ENCODE measurements around the gene RRH. TPM values are rescaled to one million over a fixed set of nuclear protein-coding genes. Genes with fewer than 3 reads are reported as not detected.

Gene RRH, protein sequence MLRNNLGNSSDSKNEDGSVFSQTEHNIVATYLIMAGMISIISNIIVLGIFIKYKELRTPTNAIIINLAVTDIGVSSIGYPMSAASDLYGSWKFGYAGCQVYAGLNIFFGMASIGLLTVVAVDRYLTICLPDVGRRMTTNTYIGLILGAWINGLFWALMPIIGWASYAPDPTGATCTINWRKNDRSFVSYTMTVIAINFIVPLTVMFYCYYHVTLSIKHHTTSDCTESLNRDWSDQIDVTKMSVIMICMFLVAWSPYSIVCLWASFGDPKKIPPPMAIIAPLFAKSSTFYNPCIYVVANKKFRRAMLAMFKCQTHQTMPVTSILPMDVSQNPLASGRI
- total RNA-seq (2012; rRNA removed) (not detected in 2 replicates), polyA plus RNA-seq (2012; rRNA removed) (0.05 and 0.11 TPM in 2 replicates), Bru-seq, nascent RNA (percentile 33 among the genes with signal in this experiment), BruChase-seq, experiment 1, labeled RNA remaining after a 6-hour chase (percentile 41 among the genes with signal in this experiment), BruChase-seq, experiment 2, labeled RNA remaining after a 2-hour chase (percentile 47 among the genes with signal in this experiment)
- polyA plus RNA-seq (2012; cell fraction: cytosol; rRNA removed), result not detected in 2 replicates
- polyA plus RNA-seq (2012; cell fraction: nucleus; rRNA removed; ENCODE audit: low replicate concordance), result 0.25 TPM in 1 of 2 replicates, not detected in the other
- long read RNA-seq, result 0 reads

DNA sequence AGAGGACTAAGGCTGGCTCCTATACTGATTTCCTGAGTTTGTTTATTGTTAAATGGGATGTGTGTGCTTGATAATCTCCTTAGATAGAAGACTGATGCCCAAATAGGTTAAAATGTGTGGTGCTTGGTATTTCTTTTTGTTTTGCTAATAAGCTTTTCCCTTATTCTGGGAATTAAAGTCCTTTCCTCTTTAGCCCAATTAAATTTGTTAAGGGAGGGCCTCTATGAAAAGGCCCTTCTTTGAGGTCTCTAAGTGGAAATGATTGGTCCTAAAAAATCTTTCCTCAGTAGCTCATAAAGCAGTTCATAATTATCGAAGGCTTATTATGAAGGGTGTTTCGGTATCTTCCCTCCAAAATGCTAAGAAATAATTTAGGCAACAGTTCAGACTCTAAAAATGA lies at the start of gene RRH:
Gene RRH (plus strand): TSS at position 301 of the 400 bp plus-strand sequence. CDS start 56 bp downstream, at position 357.
- Histone ChIP-seq H3K56ac (ENCODE audit: extremely low read depth, insufficient read depth, low read length) (no peak within 1 kb of the TSS), H4K5ac (ENCODE audit: low read depth, low read length) (no peak within 1 kb of the TSS), H3K4ac (ENCODE audit: low read depth, low read length) (no peak within 1 kb of the TSS), H2BK5ac (ENCODE audit: low read depth, low read length, poor library complexity, severe bottlenecking) (no peak within 1 kb of the TSS), H3K18ac (ENCODE audit: low read depth, low read length) (no peak within 1 kb of the TSS), H4K91ac (ENCODE audit: insufficient read depth, low read depth, low read length) (no peak within 1 kb of the TSS), H3K4me3 (ENCODE audit: insufficient read depth, low read depth, low read length) (no peak within 1 kb of the TSS), H3K27ac (ENCODE audit: insufficient read depth, low read length) (no peak within 1 kb of the TSS), H2AK9ac (replicated peaks; ENCODE audit: low read depth, low read length, poor library complexity) (no peak within 1 kb of the TSS), H4K20me1 (ENCODE audit: insufficient read depth, low read length) (no peaks in the 10 kb centered on the region), H2BK120ac (ENCODE audit: low read depth, low read length) (no peak within 1 kb of the TSS), H2BK15ac (ENCODE audit: low read depth, low read length) (no peak within 1 kb of the TSS), H3K4me1 (ENCODE audit: control insufficient read depth, insufficient read depth, low read length) (no peaks in the 10 kb centered on the region), H3K36me3 (ENCODE audit: control insufficient read depth, insufficient read depth, low read length) (peaks cover 3% of the 10 kb centered on the region), H3K14ac (replicated peaks; ENCODE audit: low read depth, low read length) (no peak within 1 kb of the TSS), H3K27me3 (ENCODE audit: control insufficient read depth, insufficient read depth, low read length) (no peaks in the 10 kb centered on the region), H3K9ac (ENCODE audit: low read depth, low read length) (no peak within 1 kb of the TSS), H2AK5ac (ENCODE audit: low read depth, low read length) (no peak within 1 kb of the TSS), H3K9me1 (ENCODE audit: insufficient read depth, low read length) (no peaks in the 10 kb centered on the region), H3K4me2 (ENCODE audit: low read depth, low read length) (no peak within 1 kb of the TSS), H4K8ac (ENCODE audit: low read depth in 2 of 2, low read length in 2 of 2) (no peak within 1 kb of the TSS), H3K79me1 (ENCODE audit: low read depth in 1 of 2, low read length in 2 of 2) (0 out of 4 replicates have a peak, but pooled peaks cover 0 to 2% of the 10 kb centered on the region in 2 experiments), H2BK20ac (ENCODE audit: low read depth, low read length) (no peak within 1 kb of the TSS), H3K23ac (ENCODE audit: low read depth, low read length) (no peak within 1 kb of the TSS), H2AFZ (replicated peaks; ENCODE audit: low read length, poor library complexity) (no peak within 1 kb of the TSS), H3K9me3 (ENCODE audit: control insufficient read depth, insufficient read depth, low read length) (no peaks in the 10 kb centered on the region)
- ChIA-PET CTCF (interaction anchor here (0.6 kb wide), 1 partner anchor 11 kb away, joined by 3 read pairs; no protein-coding TSS in a partner anchor), POLR2A (ENCODE audit: unreplicated experiment) (no interaction called here)
- WGBS, 2 experiments (ENCODE audit: extremely low coverage in 2 of 2, insufficient read length in 1 of 2), result no CpG with 5 or more reads among the region's 2 CpGs
- in situ Hi-C loops (cut with MboI; ENCODE audit: low sequenced_read_pairs), result no loop called here
- DNase-seq (no peak), ATAC-seq (ENCODE audit: low read depth) (no peak)
- BruUV-seq (replicated peaks), result no TSS peak
- intact Hi-C loops (cut with micrococcal nuclease), result loop anchor here (2.0 to 10.0 kb wide), 3 partner anchors 150 to 1003 kb away; no protein-coding TSS in a partner anchor
- dilution Hi-C loops (cut with HindIII; ENCODE audit: low sequenced_read_pairs, unreplicated experiment), result no loop called here
- no peak for TF ChIP-seq NFE2L2 (IDR thresholded peaks at IDR 0.05; ENCODE audit: low read depth, low read length)
- no peak for TF ChIP-seq POLR2A (IDR thresholded peaks at IDR 0.05; ENCODE audit: low read depth, low read length)
- no peak for TF ChIP-seq RAD21 (IDR thresholded peaks at IDR 0.05; ENCODE audit: low read length)
- TF ChIP-seq RFX5 (IDR thresholded peaks at IDR 0.05; ENCODE audit: low read depth, low read length), result no peak
- TF ChIP-seq, protein P1, sequence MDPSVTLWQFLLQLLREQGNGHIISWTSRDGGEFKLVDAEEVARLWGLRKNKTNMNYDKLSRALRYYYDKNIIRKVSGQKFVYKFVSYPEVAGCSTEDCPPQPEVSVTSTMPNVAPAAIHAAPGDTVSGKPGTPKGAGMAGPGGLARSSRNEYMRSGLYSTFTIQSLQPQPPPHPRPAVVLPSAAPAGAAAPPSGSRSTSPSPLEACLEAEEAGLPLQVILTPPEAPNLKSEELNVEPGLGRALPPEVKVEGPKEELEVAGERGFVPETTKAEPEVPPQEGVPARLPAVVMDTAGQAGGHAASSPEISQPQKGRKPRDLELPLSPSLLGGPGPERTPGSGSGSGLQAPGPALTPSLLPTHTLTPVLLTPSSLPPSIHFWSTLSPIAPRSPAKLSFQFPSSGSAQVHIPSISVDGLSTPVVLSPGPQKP (IDR thresholded peaks at IDR 0.05; ENCODE audit: borderline replicate concordance, low read depth, low read length), result no peak
- TF ChIP-seq, protein P2, sequence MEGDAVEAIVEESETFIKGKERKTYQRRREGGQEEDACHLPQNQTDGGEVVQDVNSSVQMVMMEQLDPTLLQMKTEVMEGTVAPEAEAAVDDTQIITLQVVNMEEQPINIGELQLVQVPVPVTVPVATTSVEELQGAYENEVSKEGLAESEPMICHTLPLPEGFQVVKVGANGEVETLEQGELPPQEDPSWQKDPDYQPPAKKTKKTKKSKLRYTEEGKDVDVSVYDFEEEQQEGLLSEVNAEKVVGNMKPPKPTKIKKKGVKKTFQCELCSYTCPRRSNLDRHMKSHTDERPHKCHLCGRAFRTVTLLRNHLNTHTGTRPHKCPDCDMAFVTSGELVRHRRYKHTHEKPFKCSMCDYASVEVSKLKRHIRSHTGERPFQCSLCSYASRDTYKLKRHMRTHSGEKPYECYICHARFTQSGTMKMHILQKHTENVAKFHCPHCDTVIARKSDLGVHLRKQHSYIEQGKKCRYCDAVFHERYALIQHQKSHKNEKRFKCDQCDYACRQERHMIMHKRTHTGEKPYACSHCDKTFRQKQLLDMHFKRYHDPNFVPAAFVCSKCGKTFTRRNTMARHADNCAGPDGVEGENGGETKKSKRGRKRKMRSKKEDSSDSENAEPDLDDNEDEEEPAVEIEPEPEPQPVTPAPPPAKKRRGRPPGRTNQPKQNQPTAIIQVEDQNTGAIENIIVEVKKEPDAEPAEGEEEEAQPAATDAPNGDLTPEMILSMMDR (conservative IDR thresholded peaks at IDR 0.05; ENCODE audit: low read depth, low read length), result no peak
- TF ChIP-seq MAFK (IDR thresholded peaks at IDR 0.05; ENCODE audit: low read depth, low read length), result no peak
- TF ChIP-seq CEBPB (IDR thresholded peaks at IDR 0.05; ENCODE audit: low read depth, low read length), result no peak
- no peak for TF ChIP-seq MXI1 (IDR thresholded peaks at IDR 0.05; ENCODE audit: borderline replicate concordance, low read depth, low read length)
- TF ChIP-seq CHD1 (IDR thresholded peaks at IDR 0.05; ENCODE audit: low read depth, low read length), result no peak
- no peak for TF ChIP-seq RCOR1 (IDR thresholded peaks at IDR 0.05; ENCODE audit: insufficient replicate concordance, low read length)
